SK-MEL-5 (cell line): Measurements from ENCODE around the gene VAMP1. TPM values are rescaled to one million over a fixed set of nuclear protein-coding genes. Genes with fewer than 3 reads are reported as not detected.
A peak's percentile ranks its signal among the peaks of the same experiment; 100 is the strongest.

Experiments
- DNase-seq: peaks from one replicate; pipeline ENCODE4 v3.0.0-alpha.2; 2016; ENCODE audit warnings: low read depth, low spot score
- in situ Hi-C: cut with HindIII; loops from 2 replicates; pipeline ENCODE4 v1.10.0; 2016; ENCODE audit warnings: low sequenced_read_pairs, high pct_unique_total_duplicates, low pct_unique_long_range_greater_than_20kb
- total RNA-seq: library from RNA; depleted of rRNA; stranded (reverse); fragments of >200 nt; shearing (Covaris generic); gene quantifications from 2 replicates; pipeline ENCODE4 v1.2.3, GENCODE V29; 2014

Gene VAMP1
- total RNA-seq, 1 experiment from 2014 or later = 2.7 TPM

GRCh38 chr12:6459004-6459337 lies 11.5 kb downstream of the VAMP1 start:
- DNase-seq = no peak
- in situ Hi-C loops = no loop called here

- no peak for DNase-seq
- in situ Hi-C loops = no loop called here
These were observed 12.0 kb downstream of the VAMP1 start for GRCh38 chr12:6458281-6459003.

DNA sequence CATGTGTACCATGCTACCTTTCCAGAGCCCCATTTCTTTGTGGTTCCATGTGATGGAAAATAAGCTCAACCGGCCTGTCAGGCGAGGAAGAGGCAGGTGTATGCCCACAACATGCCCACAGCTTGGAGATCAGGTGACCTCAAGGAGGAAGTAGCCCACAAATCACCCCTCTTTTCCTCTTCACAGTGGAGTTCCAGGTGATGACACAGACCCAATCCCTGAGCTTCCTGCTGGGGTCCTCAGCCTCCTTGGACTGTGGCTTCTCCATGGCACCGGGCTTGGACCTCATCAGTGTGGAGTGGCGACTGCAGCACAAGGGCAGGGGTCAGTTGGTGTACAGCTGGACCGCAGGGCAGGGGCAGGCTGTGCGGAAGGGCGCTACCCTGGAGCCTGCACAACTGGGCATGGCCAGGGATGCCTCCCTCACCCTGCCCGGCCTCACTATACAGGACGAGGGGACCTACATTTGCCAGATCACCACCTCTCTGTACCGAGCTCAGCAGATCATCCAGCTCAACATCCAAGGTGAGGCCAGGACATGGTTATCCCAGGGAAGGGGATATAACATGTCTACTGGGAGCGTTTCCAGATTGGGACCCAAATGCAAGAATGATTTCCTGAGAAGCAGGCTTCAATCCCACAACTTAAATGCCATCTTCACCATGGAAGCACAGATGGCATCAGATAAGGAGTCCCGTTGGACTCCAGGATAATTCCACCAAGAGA lies 13.1 kb downstream of the VAMP1 start:
- no peak for DNase-seq
- in situ Hi-C loops = no loop called here

DNA sequence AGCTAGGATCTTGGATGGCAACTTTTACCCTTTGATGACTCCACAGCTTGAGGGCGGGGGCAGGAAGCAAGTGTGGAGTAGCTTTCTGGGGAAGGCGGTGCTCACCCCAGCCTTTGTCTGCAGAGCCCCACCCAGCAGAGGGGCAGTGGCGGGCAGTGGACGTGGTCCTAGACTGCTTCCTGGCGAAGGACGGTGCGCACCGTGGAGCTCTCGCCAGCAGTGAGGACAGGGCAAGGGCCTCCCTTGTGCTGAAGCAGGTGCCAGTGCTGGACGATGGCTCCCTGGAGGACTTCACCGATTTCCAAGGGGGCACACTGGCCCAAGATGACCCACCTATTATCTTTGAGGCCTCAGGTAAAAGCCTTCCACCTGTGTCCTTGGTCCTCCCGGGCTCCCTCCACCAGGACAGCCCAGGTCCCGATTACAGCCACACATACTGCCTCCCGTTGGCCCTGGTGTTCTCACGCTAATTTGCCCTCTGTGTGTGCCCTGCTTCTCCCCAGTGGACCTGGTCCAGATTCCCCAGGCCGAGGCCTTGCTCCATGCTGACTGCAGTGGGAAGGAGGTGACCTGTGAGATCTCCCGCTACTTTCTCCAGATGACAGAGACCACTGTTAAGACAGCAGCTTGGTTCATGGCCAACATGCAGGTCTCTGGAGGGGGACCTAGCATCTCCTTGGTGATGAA lies 17.4 kb downstream of the VAMP1 start:
- DNase-seq = no peak

GRCh38 chr12:6452245-6452943 lies 18.1 kb downstream of the VAMP1 start:
- in situ Hi-C loops = no loop called here
- DNase-seq = peak; percentile 46

More for the DNA sequence above, 17.4 kb downstream of the VAMP1 start:
- in situ Hi-C loops = no loop called here

- in situ Hi-C loops = no loop called here
These were observed 18.9 kb downstream of the VAMP1 start, which contains the start of gene TAPBPL for GRCh38 chr12:6451348-6452244. TAPBPL (plus strand) TSS chr12:6452042; CDS start chr12:6452249, 207 bp downstream.

DNA sequence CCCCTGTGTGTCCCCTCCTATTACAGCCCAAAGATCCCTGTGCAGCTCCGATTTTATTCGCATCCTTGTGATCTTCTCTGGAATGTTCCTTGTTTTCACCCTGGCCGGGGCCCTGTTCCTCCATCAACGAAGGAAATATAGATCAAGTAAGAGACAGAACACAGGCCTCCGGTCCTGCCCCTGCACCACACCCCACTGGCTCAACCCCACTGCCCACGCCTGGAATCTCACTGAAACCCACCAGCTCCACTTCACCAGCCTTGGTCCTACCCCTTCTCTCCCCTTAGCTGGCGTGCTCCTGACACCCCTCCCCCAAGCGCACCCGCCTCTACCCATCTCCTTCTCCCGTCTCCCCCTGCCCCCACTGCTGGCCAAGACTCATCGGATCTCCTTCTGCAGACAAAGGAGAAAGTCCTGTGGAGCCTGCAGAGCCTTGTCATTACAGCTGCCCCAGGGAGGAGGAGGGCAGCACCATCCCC lies 19.6 kb downstream of the VAMP1 start:
- in situ Hi-C loops = no loop called here
- DNase-seq = no peak

More at GRCh38 chr12:6451348-6452244, 18.9 kb downstream of the VAMP1 start, which contains the start of gene TAPBPL:
- peak; percentile 72 for DNase-seq

DNA sequence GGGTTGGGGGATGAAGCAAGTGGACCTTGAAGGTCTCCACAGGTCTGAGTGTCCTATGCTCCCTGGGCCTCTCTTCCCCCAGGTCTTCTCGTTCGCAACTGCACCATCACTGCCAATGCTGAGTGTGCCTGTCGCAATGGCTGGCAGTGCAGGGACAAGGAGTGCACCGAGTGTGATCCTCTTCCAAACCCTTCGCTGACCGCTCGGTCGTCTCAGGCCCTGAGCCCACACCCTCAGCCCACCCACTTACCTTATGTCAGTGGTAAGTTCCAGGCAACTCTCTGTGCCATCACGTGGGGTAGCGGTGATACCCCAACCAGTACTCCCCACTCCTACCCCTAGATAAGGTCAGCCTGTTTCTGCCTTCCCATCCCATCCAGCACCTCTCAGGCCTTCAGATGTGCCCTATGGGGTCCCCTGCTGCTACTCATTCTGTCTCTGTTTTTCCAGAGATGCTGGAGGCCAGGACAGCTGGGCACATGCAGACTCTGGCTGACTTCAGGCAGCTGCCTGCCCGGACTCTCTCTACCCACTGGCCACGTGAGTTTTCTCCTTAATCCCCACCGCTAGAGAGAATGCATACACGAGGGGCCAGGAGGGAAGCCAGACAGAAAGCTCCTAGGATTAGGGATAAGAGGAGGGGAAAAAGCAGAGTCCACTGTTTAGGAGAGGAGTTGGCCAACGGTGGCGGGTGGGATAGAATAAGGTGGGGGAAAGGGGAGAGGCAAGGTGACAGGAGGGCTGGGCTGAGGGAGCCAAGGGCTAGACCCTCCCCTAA lies 20.2 kb downstream of the VAMP1 start:
- DNase-seq = no peak
- in situ Hi-C loops = no loop called here

- in situ Hi-C loops = no loop called here
- DNase-seq = no peak
These were observed 25.5 kb downstream of the VAMP1 start, which contains the start of gene CD27 for GRCh38 chr12:6444704-6445688. CD27 (plus strand) TSS chr12:6444955; CDS start chr12:6445096, 141 bp downstream.

DNA sequence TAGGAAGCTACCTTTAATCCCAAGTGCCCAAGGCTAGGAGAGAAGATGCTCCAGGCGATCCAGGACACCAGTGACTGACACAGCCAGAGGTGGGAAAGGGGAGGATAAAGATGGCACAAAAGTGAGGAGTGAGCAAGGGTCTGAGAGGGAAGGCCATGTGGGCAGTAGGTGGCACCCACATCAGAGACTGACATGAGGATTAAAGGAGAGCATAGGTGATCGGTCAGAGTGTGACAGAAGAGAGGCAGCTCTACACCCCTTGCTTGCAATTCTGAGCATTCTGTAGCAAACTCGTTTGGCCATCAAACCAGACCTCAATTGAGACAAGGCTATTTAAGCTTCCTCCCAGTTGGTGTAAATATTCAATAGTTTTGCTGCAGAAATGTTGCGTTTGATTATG lies 26.4 kb downstream of the VAMP1 start:
- no peak for DNase-seq
- in situ Hi-C loops = no loop called here

DNA sequence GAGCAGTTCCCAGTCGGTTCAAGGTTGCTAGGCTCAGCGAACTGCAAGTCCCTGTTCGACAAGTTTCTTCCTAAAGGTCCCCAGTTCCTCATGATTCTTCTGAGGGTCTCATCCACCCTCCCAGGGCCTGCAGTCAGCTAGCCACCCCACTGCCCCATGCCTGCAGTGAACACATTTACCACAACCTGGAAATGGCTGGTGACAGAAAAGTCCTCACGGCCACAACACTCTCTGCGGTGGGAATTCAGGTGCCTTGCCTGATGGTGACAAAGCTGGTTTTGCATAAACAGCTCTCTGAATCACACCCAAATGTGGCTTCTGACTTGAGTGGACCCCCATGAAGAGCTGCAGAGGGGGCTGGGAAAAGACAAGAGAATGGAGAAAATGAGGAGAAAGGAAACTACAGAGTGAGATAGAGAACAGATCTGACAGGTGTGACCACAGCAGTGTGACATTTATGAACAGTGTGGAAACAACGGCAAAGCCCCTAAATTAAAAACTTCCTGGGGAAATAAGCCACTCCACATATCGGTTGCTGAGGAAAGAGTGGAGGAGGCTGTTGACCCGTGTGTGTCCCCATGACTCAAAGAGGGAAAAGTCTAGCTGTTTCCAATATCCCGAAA lies 27.0 kb downstream of the VAMP1 start:
- no peak for DNase-seq
- in situ Hi-C loops = no loop called here

- in situ Hi-C loops = no loop called here
- DNase-seq = no peak
These were observed 27.6 kb downstream of the VAMP1 start for GRCh38 chr12:6442836-6443235.

DNA sequence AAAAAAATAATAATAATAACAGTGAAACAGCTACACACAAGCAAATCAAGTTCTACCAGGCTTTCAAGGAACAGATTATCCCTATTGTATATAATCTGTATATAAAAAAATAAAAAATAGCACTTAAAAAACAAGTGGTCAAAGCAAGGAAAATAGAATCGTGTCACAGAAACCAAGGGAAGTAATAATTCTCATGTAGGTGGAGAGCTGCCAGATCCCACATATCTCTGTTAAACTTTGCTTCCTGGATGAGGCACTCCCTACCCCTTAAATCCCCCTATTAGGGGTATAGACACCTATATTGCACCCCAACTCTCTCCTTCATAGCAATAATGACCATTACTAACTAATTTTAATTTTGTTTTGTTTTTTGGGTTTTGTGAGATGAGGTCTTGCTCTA lies 30.1 kb downstream of the VAMP1 start:
- in situ Hi-C loops = no loop called here
- DNase-seq = no peak

GRCh38 chr12:6438345-6438744 lies 32.1 kb downstream of the VAMP1 start:
- in situ Hi-C loops = no loop called here
- DNase-seq = no peak

GRCh38 chr12:6437586-6437985 lies 32.9 kb downstream of the VAMP1 start:
- DNase-seq = no peak
- in situ Hi-C loops = no loop called here
